Sigmoid colon (tissue), 4 donors: ENCODE results near the gene TEDC1.

Experiments used
- EP300 ChIP-seq, 4 donors: sonication (generic); formaldehyde crosslinking; IDR thresholded peaks; one replicate each; pipeline ENCODE4 v1.6.1; 2017; ENCODE audit warnings: antibody characterized with exemption in 4 of 4
- POLR2A ChIP-seq, 2 donors: fragments of 450-650 bp; IDR thresholded peaks; one replicate each; pipeline ENCODE4 v1.6.1; 2016; ENCODE audit warnings: antibody characterized with exemption in 2 of 2, mild to moderate bottlenecking in 2 of 2, moderate library complexity in 2 of 2
- TF ChIP-seq, protein P1 (sequence below), 4 experiments: fragments of 450-650 bp in 3 of 4; fragments of 200-600 bp in 1 of 4; IDR thresholded peaks; one replicate each; pipeline ENCODE4 v1.5.1; 2016 to 2019; ENCODE audit warnings: antibody characterized with exemption in 4 of 4, mild to moderate bottlenecking in 3 of 4, moderate library complexity in 2 of 4

DNA sequence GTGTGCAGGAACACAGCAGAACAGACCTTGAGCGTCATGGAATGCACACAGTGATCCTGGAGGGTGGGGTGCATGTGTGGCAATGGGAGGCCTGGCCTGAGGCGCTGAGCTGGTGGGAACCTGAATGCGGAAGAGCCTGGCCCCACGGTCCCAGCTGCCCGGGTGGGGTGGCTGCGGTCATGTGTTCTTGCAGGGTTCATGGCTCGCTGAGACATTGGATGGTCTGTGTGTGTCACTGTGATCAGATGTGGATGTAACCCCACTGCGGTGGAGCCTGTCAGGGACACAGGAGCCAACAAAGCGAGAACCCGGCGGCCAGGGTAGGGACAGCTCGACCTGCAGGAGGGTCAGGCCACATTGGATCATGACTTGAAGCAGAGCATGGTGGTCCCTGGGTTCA is 48.2 kb upstream of the TEDC1 start:
- TF ChIP-seq, protein P1, sequence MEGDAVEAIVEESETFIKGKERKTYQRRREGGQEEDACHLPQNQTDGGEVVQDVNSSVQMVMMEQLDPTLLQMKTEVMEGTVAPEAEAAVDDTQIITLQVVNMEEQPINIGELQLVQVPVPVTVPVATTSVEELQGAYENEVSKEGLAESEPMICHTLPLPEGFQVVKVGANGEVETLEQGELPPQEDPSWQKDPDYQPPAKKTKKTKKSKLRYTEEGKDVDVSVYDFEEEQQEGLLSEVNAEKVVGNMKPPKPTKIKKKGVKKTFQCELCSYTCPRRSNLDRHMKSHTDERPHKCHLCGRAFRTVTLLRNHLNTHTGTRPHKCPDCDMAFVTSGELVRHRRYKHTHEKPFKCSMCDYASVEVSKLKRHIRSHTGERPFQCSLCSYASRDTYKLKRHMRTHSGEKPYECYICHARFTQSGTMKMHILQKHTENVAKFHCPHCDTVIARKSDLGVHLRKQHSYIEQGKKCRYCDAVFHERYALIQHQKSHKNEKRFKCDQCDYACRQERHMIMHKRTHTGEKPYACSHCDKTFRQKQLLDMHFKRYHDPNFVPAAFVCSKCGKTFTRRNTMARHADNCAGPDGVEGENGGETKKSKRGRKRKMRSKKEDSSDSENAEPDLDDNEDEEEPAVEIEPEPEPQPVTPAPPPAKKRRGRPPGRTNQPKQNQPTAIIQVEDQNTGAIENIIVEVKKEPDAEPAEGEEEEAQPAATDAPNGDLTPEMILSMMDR (IDR thresholded peaks at IDR 0.05) = no peak
- no peak for TF ChIP-seq POLR2A (IDR thresholded peaks at IDR 0.05)
- no peak for TF ChIP-seq EP300 (IDR thresholded peaks at IDR 0.05)
